Measurements from ENCODE around the gene GMDS.

The GMDS gene

GRCh38 chr6:2245103-2245876 is at the start of gene GMDS:
Gene GMDS (minus strand): TSS chr6:2245605.
- DNase-seq (ENCODE audit: low read depth in 2 of 2) = peak; percentile 58 to 67

GRCh38 chr6:2285510-2285909 is 40.1 kb upstream of the GMDS start:
- DNase-seq (ENCODE audit: low read depth in 2 of 2) = no peak

DNA sequence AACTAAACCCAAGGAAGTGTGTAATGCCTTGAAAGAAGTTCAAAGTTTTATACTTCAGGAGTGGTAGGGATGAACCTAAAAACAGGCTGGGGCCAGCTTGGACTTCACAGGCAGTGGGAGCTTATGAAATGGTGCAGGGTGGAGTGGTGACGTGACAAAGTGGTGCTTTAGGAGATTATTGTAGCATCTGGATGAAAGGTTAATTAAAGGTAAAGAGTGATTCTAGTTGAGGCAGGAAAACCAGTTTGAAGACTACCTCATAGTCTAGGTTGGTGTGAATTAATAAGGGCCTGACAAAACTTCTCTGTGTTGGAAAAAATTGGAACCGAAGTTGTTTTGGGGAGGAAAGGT is 30.5 kb upstream of the GMDS start:
- DNase-seq (ENCODE audit: low read depth in 2 of 2) = no peak

GRCh38 chr6:2274981-2275891 is 29.8 kb upstream of the GMDS start:
- no peak for DNase-seq (ENCODE audit: low read depth in 2 of 2)

DNA sequence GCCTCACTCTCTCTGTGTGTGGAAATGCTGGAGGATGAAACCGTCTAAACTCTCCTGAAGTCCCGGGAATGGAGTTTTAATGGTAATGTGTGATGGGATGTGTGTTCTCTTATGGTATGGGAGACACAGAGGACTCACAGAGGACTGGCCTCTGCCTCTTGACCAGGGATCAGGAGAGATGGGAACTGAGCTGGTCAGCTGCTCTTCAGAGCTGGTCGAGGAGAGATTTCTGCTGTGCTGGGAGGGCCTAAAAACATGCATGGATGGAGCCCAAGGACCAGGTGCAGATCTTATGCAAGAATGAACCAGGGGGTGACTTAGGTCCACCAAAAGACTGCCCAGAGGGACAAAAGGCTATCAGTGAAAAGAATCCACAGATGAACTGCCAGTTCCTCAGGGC is 27.3 kb upstream of the GMDS start:
- no peak for DNase-seq (ENCODE audit: low read depth in 2 of 2)

GRCh38 chr6:2270054-2270453 is 24.6 kb upstream of the GMDS start:
- no peak for DNase-seq (ENCODE audit: low read depth in 2 of 2)

- DNase-seq (ENCODE audit: low read depth in 2 of 2) = no peak
Measured at GRCh38 chr6:2266841-2267240, 21.4 kb upstream of the GMDS start.

DNA sequence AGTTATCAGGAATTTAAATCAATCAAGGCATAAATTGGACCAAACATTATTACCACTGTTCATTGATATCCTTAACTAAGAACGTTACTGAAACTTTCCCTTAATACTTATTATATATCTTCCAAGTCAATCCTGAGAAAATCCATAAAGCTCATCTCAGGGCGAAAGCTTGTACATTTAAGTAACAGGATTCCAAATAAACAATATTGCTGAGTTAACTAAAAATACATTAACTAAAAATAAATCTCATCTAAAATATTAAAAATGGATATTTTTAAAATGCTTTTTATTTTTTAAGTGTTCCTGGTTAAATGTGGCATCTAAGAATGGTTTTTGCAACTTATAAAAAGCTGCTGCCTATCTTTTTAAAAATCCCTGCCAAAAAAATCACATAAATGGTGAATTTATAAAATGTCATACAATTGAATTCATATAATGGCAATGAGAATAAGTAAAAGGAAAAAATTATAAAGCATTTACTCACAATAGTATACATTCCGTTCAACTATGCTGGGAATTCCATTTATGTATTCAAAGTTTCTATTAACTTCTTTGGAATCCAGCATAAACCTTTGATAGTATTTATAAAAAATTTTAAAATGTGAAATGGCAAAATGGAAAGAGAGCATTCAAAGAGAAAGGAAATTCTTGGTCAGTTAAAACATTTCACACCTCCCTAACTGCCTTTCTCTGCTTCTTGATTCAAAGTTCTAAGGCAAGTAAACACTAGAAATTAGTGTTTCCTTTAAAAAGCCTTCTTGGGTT is 20.8 kb upstream of the GMDS start:
- no peak for DNase-seq (ENCODE audit: low read depth in 2 of 2)

DNA sequence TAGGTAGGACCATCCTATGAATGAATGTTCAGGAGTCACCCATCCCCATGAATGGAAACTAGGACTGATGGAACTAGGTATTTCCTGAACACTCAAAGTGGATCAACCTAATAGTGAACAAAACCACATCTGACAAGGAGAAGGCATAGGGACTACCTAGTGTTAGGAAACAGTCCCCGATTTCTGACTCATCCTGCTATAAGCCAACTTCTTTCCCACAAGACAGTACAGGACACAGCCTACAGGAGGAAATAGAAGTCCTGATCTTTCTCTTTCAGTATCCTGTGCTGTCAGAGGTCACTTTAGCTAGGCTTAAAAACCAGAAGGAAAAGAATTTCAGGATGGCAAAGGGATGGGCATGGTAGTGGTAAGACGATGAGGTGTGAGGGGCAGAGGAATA is 19.5 kb upstream of the GMDS start:
- DNase-seq (ENCODE audit: low read depth in 2 of 2) = no peak

DNA sequence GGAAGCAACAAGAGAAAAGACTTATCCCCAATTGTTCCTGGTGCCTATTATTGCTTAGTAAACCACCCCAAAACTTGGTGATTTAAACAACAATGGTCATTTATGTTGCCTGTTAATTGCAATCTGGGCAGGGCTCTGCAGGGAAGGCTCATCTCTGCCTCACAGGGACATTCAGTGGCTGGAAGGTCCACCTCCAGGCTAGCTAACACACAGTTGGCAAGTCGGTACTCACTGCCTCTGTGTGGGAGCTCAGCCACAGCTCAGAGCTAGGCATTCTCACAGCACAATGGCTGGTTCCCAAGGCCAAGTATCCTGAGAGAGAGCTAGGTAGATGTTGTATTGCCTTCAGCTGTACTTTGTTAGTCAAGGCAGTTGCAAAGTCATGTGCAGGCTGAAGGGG is 18.5 kb upstream of the GMDS start:
- no peak for DNase-seq (ENCODE audit: low read depth in 2 of 2)

- DNase-seq (ENCODE audit: low read depth in 2 of 2) = no peak
Measured at GRCh38 chr6:2259574-2259973, 14.2 kb upstream of the GMDS start.

DNA sequence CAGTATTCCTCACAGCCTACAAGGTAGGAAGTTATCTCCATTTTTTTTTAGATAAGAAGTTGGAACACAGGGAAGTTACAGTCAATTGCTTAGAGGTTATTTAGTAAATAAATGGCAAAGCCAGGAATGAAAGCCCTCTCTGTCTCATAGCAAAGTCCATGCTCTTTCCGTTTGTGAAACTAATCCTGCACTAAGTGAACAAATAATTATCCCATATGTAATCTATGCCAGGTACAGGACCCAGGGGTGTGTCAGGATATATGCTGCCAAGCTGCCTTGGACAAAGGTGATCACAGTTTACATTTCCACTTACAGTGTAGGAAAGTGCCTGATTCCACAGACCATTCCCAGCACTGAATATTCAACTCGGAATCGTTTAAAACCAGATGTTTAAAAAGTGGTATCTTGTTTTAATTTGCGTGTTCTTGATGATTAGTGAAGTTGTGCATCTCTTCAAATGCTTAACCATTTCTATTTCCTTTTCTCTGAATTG is 13.6 kb upstream of the GMDS start:
- DNase-seq (ENCODE audit: low read depth in 2 of 2) = no peak

DNA sequence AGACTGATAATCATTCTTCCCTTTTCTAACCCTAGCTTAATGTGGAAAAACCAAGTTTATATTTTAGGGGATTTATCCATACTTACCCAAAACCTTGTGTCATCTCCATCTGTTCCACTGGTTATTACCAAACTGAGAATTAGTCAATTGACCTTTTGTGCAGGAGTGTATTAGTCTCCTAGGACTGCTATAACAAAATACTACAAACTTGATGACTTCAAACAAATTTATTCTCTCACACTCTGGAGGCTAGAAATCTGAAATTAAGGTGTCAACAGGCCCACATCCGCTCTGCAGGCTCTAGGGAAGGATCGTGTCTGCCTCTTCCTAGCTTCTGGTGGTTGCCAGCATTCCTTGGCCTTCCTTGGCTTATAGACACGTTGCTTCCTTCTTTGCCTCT is 12.7 kb upstream of the GMDS start:
- DNase-seq (ENCODE audit: low read depth in 2 of 2) = no peak

DNA sequence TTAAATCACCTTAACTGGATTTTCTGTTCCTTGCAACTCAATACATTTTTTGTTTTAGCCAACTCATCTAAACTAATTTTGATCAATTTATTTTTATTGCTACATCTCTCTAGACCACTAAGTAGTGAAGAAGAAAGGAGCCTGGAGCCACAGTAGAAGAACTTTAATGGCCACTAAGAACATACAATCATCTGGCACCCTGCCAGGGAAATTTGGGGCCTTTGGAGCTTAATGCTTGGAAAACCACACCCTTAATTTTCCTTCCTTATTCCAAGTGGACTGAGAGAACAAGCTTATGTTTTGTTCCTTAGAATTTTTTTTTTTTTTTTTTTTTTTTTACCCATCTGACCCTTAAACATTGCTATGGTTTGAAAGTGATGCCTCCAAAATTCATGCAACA is 12.0 kb upstream of the GMDS start:
- no peak for DNase-seq (ENCODE audit: low read depth in 2 of 2)

- DNase-seq (ENCODE audit: low read depth in 2 of 2) = no peak
Measured at GRCh38 chr6:2254747-2255146, 9.3 kb upstream of the GMDS start.

DNA sequence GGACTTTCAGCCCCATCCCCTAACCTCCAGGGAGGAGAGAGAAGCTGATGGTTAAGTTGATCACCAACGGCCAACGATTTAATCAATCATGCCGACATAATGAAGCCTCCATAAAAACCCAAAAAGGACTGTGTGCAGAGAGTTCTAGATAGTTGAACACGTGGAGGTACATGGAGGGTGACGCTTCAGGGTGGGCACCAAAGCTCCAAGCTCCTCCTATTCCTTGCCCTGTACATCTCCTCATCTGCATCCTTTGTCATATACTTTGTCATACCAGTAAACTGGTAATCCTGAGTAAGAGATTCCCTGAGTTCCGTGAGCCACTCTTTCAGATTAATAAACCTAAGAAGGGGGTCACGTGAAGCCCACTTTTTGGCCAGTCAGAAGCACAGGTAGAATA is 3.7 kb upstream of the GMDS start:
- DNase-seq (ENCODE audit: low read depth in 2 of 2) = no peak

GRCh38 chr6:2247664-2248063 is 2.3 kb upstream of the GMDS start:
- no peak for DNase-seq (ENCODE audit: low read depth in 2 of 2)

DNA sequence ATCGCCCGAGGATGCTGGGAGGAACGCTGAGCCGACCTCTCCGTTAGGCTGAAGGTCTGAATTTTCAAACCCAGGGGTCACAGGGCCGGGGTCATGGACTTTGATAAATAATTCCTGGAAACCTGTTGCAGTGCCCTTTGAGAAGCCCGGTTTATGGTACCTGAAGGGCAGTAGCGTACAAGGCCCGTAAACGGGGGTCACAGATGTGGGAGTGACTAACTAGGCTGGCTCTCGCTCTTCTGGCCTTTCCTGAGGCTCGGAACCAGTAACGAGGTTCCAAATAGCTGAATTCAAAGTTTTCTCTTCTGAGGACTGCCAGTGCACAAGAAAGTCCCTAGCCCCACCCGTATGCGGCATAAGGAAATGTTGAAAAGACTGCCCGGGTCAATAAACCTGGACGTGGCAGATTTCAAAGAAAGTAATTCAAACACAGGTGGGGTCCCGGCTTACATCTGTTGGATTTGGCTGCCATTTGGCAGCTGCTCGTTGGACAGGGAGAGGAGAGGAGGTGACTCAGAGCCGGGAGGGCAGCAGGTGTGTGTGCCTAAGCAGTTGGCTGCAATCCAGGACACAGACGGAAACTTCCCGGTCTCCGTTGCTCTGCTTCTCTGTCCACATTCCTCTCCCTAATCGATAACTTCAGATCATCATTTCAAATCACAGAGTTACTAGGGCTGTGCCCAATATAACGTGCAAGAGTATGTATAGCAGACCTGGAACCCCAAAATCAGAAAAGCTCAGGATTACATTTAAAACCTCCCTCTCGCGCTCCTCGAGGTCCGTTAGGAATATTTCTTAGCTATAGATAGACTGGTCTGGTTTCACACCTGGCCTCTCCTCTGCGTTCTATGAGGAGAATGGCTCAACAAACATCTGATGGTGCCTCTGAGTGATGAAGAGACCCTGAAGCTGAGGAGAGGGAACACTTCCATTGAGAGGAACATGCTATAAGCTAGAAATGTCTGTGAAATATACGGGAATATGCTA is 765 bp upstream of the GMDS start:
- peak; percentile 19 to 28 for DNase-seq (ENCODE audit: low read depth in 2 of 2)

- peak in 1 of 2 experiments; percentile 3 for DNase-seq (ENCODE audit: low read depth in 2 of 2)
Measured at GRCh38 chr6:2244261-2245102, 923 bp downstream of the GMDS start.

DNA sequence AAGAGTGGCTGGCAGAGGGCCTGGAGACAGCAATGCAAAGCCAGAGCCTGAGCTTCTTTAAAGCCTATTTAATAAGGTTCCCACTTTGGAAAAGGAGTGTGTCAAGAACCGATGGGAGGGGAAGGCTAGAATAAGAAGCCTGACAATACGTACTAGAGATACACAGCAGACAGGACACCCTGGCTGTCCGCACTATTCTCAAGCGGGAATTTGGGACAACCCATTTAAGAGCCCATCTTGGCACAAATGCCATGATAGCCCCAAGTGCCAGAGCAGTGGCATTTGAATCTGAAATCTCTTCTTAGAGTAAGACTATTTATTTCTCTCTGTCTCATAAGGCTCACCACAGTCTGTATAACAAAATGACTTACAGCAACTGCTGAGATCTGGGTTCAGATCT is 3.1 kb downstream of the GMDS start:
- no peak for DNase-seq (ENCODE audit: low read depth in 2 of 2)

Data from stimulated activated CD4-positive, alpha-beta T cell treated with anti-CD3 and anti-CD28 coated beads, Interleukin-12 subunit alpha, Interleukin-12 subunit beta, amount 100 ng/mL, for 24 hours (primary cell).